Skin epidermis (tissue), 12 donors: Measurements from ENCODE around the gene SLX1A.
"Not testable (repeated sequence)": the region's sequence is repeated elsewhere in the genome, so short reads cannot be mapped to it uniquely, and the experiment has no call there.

Source experiments
- H3K27ac ChIP-seq, 21 experiments: fragments of 200-600 bp; sonication (generic) in 11 of 21; one replicate each; pipeline ENCODE4 v1.5.0; 2020; ENCODE audit warnings: mild to moderate bottlenecking in 3 of 21, inconsistent platforms in 2 of 21, moderate library complexity in 2 of 21
- H3K4me3 ChIP-seq, 7 experiments: fragments of 200-600 bp; sonication (generic) in 2 of 7; one replicate each; pipeline ENCODE4 v1.5.0; 2020; ENCODE audit warnings: inconsistent platforms in 2 of 7, mild to moderate bottlenecking in 2 of 7, moderate library complexity in 1 of 7

The SLX1A gene

DNA sequence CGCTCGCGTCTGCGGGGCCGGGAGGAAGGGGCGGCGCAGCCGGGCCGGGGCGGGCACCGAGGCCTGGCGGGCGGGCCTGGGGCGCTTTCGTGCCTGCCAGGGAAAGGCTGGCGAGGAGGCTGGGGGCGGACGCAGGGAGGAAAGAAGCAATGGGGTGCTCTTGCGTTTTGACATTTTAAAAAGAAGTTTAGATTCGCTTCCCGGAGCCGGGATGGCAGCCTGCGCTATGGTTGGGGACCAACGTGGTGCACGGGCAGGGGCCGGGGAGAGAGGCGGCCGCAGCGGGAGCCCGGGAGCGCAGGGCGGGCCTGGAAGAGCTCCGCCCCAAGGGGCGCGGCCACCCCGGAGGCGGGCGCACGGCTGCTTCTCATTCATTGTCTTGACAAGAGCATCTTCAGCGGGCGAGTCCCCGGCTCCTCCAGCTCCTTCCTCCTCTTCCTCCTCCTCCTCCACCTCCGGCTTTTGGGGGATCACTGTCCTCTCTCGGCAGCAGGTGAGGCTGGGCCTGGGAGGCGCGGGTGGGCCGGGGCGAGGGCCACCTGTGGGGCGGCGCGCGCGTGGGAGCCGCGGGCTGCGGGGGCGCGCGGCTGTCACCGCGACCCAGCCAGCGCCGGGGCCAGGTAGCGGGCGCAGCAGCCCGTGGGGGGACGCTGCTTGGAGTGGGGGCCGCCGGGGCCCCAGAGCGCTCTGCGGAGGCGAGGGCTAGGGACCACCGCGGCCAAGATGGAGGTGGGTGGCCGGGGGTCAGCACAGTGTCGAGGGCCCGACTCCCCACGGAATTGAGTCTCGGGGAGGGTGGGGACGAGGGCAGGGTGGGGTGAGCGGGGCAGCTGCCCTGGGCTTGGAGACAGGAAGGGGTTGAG lies 10.2 kb upstream of the SLX1A start, which contains the start of gene CORO1A:
CORO1A (plus strand) TSS at position 370 of the 863 bp plus-strand sequence. CDS start 1,608 bp downstream, outside the sequence.
- peak within 1 kb of the TSS; percentile 35 to 57 (median 45) for H3K4me3 ChIP-seq
- peak within 1 kb of the TSS; percentile 48 to 98 (median 84) for H3K27ac ChIP-seq

DNA sequence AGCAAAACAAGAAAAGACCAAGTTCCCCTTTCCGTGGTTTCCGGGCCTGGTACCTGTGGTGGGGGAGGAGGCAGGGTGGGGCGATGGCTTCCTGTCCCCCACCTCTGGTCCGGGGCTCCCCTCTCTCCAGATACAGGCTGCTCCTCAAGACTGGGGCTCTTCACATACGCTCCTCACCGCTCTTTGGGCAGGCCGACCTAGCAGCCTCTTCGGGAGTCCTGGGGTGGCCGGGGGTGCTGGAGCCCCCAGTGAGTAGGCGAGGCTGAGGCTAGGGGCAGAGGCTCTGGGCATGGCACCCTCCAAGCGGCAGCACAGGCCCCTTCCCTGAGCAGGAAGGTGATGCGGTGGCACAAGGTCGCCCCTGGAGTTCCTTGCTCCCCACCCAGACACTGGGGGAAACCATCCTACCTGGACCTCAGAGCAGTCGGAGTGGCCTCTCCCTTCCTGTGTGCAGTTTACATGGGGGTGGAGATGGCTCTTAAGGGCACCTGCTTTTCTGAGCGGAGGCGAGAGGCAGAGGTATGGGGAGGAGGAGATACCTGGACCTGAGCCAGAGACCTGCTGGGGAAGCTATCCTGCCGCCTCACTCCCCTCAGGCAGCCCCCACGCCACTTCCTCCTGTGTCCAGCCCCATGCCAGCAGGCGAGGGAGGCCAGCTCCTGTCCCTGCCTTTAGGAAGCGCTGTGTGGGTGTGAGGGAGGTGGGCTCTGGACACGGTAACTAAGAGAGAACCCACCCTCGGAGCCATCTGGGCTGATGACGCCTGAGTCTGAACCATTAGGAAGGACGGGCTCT lies 9.4 kb upstream of the SLX1A start:
- Histone ChIP-seq H3K27ac (peak overlapping the region in 20 of 21 experiments; percentile 48 to 98 (median 85)), H3K4me3 (peak overlapping the region; percentile 35 to 57 (median 45))

DNA sequence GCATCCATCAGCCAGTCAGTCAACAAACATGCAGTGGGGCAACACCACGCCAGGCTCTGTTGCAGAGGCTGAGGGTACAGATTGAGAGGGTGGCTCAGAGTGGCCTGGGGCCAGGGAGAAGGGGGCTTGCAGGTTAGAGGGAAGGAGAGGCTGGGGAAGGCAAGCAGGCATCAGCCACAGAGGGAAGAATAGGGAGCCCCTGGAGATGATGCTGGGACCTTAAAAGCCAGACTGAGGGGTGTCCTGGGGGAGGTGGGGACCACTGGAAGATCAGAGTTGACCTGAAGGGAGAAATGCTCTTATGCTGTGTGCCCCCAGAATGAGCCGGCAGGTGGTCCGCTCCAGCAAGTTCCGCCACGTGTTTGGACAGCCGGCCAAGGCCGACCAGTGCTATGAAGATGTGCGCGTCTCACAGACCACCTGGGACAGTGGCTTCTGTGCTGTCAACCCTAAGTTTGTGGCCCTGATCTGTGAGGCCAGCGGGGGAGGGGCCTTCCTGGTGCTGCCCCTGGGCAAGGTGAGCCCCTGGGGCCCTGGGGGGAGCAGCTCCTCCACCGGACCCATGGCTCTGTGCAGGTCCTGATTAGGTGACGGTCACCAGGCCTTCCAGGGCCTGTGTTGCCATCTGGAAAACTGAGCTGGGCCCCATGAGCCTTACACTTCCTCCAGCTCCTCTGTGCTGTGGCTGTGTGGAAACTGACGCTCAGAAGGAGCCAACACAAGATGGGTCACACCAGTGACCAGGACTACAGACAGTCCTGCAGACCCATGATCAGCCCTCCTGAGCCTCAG lies 8.6 kb upstream of the SLX1A start:
- Histone ChIP-seq H3K27ac (peak overlapping the region in 18 of 21 experiments; percentile 22 to 98 (median 86)), H3K4me3 (peak overlapping the region; percentile 35 to 57 (median 45))

DNA sequence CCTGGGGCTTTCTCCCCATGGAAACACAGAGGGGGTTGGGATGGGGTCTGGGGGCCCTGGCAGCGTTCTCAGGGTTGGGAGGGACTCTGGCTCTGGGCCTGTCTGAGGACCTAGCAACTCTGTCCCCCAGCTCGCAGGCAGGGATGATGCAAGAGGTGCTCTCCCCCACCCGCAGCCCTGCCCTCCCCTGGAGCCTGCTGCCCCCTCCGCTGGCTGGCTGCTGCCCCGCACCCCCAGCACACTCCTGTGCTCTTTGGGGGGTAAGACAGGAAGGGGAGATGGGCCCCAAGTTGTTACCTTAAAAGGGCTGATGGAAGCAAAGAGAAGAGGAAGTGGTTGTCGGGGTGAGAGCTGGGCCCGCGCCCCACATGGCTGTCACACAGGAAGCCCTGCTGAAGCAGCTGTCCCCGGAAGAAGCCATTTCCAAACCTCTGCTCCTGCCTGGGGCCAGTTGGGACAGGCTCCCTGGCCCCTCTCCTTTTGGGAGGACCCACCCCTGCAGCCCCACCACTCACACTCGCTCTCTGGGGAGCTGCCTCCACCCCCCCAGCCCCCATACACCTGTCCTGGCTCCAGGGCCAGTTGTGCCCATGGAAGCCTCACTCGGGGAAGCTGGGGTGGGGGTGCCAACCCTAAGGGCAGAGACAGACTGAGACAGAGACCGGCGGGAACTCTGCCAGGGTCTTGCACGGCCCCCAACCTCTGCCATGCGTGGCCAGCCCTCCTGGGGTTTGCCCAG lies 7.8 kb upstream of the SLX1A start:
- H3K27ac ChIP-seq, result peak overlapping the region in 20 of 21 experiments; percentile 22 to 98 (median 85)

DNA sequence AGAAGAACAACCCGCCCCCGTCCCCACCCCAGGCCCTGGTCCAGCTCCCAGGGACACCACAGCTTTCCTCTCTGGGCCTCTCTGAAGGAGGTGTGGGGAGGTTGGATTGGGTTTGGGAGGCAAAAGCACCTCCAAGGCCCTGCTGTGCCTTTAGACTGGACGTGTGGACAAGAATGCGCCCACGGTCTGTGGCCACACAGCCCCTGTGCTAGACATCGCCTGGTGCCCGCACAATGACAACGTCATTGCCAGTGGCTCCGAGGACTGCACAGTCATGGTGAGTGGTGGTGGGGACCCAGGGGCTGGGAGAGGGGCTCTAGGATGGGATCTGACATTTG lies 7.3 kb upstream of the SLX1A start:
- H3K4me3 ChIP-seq, result peak overlapping the region; percentile 23 to 57 (median 45)

More for the DNA sequence above, 7.8 kb upstream of the SLX1A start:
- peak overlapping the region; percentile 35 to 57 (median 45) for H3K4me3 ChIP-seq

DNA sequence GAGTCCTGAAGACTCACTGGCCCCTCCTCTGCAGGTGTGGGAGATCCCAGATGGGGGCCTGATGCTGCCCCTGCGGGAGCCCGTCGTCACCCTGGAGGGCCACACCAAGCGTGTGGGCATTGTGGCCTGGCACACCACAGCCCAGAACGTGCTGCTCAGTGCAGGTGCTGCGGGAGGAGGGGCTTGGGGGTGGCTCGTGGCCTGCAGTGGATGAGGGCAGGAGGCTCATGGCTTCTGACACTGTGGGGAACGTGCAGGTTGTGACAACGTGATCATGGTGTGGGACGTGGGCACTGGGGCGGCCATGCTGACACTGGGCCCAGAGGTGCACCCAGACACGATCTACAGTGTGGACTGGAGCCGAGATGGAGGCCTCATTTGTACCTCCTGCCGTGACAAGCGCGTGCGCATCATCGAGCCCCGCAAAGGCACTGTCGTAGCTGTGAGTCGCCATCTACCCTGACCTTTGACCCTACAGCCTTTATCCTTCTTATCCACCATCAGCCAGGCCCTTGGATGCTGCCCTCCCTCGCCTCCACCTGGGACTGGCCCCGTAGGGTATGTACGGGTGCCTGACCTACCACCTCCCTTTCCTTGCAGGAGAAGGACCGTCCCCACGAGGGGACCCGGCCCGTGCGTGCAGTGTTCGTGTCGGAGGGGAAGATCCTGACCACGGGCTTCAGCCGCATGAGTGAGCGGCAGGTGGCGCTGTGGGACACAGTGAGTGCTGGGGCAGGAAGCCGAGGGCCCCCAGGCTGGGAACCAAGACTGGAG lies 6.7 kb upstream of the SLX1A start:
- H3K27ac ChIP-seq, result peak overlapping the region in 18 of 21 experiments; percentile 1 to 98 (median 86)
- peak overlapping the region; percentile 23 to 57 (median 45) for H3K4me3 ChIP-seq

More for the DNA sequence above, 7.3 kb upstream of the SLX1A start:
- peak overlapping the region in 20 of 21 experiments; percentile 1 to 98 (median 85) for H3K27ac ChIP-seq

DNA sequence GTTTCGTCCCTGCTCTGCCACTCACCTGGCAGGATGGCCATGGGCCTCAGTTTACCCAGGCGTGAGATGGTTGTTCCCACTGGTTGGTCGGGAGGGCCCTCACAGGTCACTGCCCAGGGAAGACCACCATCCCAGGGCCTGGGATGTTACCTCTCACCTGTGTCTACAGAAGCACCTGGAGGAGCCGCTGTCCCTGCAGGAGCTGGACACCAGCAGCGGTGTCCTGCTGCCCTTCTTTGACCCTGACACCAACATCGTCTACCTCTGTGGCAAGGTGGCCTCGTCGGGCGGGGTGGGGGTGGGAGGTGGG lies 6.2 kb upstream of the SLX1A start:
- Histone ChIP-seq H3K4me3 (peak overlapping the region in 1 of 7 experiments; percentile 57), H3K27ac (peak overlapping the region in 12 of 21 experiments; percentile 1 to 98 (median 90))

DNA sequence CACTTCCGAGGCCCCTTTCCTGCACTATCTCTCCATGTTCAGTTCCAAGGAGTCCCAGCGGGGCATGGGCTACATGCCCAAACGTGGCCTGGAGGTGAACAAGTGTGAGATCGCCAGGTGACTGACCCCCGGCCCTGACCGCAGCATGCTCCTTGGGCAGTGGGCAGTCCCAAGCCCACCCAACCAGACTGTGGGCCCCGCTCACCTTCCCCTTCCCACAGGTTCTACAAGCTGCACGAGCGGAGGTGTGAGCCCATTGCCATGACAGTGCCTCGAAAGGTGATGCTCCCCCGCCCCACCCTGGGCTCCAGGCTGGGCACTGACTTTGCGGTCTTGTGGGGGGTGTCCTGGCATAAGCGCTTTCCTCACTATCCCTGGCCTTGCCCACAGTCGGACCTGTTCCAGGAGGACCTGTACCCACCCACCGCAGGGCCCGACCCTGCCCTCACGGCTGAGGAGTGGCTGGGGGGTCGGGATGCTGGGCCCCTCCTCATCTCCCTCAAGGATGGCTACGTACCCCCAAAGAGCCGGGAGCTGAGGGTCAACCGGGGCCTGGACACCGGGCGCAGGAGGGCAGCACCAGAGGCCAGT lies 5.6 kb upstream of the SLX1A start:
- Histone ChIP-seq H3K4me3 (no peak overlapping the region), H3K27ac (peak overlapping the region in 6 of 21 experiments; percentile 71 to 98 (median 94))

DNA sequence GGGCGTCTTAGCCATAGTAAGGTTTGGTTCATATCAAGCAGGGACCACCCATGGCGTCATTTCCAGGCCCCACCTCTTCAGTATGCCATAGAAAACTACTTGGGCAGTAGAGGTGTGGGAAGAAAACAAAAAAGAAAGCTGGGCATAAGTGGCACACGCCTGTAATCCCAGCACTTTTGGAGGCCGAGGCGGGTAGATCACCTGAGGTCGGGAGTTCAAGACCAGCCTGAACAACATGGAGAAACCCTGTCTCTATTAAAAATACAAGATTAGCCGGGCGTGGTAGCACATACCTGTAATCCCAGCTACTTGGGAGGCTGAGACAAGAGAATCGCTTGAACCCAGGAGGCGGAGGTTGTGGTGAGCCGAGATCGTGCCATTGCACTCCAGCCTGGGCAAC lies 2.5 kb upstream of the SLX1A start:
- H3K4me3 ChIP-seq, H3K27ac ChIP-seq: not testable (repeated sequence)

DNA sequence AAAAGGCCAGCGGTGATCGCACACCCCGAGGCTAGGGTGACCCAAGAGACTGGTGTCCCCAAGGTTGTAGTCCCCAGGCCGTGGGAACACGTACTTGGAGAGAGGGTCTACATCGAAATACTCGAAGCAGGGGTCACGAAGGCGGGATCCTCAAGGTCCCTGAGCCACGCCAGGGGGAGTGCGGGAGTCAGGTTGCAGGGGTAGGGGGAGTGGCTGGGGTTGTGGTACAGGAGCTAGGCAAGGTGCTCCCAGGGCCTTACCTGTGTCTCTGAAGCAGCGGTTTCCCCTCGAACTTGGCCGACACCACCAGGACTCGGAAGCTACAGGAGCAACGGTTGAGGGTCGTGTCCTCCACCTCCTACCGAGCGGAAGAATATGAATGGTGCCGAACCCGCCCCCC lies 577 bp upstream of the SLX1A start:
- not testable (repeated sequence) for H3K4me3 ChIP-seq, H3K27ac ChIP-seq

DNA sequence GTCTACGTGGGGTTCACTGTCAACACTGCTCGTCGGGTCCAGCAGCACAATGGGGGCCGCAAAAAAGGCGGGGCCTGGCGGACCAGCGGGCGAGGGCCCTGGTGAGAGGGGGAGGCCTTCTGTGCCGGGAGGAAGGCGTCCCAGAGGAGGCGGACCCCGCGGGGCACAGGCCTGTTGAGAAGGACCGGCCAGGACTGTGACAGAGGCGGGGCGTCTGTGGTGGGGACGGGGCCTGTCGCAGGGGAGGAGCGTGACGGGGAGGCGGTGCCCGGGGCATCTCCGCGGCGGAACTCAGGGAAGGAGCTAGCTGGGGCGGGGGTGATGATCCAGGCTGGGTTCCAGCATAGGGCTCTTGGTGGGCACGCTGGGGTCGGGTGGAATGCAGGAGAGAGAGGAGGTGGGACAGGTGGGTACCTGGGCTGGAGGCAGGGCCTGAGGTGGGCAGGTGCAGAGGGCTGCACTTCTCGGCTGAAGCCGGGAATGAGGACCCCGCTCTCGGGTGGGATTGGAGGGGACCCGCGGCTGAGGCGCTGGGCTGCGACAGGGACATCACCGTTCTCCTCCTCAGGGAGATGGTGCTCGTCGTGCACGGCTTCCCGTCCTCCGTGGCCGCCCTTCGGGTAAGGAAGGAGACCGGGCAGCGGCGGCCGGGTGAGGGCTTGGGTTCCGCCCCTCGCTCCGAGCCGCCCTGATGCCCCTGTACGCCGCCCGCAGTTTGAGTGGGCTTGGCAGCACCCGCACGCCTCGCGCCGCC lies 674 bp downstream of the SLX1A start:
- Histone ChIP-seq H3K27ac (peak overlapping the region in 1 of 21 experiments; percentile 62), H3K4me3 (peak overlapping the region in 6 of 7 experiments; percentile 13 to 43 (median 36))

DNA sequence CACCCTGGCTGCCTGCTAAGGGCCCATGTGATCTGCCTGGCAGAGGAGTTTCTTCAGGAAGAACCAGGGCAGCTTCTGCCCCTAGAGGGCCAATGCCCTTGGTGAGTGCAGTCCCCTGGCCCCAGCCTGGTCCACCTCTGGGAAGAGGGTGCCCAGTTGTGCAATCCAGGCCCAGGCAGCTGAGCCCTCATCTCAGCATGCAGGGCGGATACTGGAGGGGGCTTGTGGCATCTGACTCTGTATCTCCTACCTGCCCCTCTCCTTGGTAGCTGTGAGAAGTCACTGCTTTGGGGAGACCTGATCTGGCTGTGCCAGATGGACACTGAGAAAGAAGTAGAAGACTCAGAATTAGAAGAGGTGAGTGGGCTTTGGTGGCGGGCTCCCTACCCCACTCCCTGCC lies 3.3 kb downstream of the SLX1A start:
- H3K27ac ChIP-seq, H3K4me3 ChIP-seq: not testable (repeated sequence)

DNA sequence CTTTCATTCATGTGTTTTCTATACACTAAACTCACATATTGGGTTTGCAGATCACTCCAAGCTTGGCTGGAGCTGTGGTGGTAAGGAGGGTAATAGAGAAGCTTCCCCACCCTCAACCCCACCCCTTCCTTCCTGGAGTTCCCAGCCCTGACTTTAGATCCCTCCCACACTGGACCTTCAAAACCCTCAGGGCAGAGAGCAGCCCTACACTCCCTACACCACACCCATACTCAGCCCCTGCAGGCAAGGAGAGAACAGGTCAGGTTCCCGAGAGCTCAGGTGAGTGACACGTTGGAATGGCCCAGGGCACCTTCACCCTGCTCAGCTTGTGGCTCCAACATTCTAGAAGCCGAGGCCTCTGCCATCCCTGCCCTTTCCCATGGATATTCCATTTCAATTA lies 5.4 kb downstream of the SLX1A start, which contains the start of gene SULT1A3:
SULT1A3 (plus strand) TSS at position 207 of the 400 bp plus-strand sequence. CDS start 1,474 bp downstream, outside the sequence.
- not testable (repeated sequence) for H3K4me3 ChIP-seq, H3K27ac ChIP-seq

DNA sequence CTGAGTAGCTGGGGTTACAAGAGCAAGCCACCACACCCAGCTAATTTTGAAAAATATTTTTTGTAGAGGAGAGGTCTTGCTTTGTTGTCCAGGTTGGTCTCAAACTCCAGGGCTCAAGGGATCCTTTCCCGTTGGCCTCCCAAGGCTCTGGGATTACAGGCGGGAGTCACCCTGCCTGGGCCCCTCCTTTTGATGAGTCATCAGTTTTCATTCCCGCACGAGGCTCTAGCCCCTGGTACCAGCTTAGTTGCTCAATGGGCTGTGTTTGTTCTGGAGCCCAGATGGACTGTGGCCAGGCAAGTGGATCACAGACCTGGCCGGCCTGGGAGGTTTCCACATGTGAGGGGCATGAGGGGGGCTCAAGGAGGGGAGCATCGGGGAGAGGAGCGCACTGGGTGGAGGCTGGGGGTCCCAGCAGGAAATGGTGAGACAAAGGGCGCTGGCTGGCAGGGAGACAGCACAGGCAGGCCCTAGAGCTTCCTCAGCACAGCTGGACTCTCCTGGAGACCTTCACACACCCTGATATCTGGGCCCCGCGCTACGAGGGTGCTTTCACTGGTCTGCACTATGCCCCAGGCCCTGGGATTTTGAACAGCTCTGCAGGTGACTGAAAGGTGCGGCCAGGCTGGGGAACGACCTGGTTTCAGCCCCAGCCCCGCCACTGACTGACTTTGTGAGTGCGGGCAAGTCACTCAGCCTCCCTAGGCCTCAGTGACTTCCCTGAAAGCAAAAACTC lies 6.1 kb downstream of the SLX1A start:
- not testable (repeated sequence) for H3K27ac ChIP-seq, H3K4me3 ChIP-seq

DNA sequence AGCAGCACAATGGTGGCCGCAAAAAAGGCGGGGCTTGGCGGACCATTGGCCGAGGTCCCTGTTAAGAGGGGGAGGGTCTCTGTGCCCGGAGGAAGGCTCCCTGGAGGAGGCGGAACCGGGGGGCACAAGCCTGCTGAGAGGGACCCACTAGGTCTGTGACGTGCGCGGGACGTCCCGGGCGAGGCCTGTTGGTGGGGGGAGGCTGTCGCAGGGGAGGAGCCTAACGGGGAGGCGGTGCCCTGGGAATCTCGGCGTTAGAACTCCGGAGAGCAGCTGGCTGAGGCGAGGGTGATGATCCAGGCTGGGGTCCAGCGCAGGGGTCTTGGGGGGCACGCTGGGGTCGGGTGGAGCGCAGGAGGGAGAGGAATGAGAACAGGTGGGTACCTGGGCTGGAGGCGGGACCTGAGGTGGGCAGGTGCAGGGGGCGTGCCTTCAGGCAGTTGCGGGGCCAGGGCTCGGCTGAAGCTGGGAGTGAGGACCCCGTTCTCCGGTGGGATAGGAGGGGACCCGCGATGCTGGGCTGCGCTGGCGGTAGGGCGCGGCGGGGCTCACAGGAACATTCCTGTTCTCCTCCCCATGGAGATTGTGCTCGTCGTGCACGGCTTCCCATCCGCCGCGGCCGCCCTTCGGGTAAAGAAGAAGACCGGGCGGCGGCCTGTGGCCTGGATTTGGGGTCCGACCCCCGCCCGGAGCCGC lies 12.0 kb downstream of the SLX1A start:
- not testable (repeated sequence) for H3K27ac ChIP-seq

DNA sequence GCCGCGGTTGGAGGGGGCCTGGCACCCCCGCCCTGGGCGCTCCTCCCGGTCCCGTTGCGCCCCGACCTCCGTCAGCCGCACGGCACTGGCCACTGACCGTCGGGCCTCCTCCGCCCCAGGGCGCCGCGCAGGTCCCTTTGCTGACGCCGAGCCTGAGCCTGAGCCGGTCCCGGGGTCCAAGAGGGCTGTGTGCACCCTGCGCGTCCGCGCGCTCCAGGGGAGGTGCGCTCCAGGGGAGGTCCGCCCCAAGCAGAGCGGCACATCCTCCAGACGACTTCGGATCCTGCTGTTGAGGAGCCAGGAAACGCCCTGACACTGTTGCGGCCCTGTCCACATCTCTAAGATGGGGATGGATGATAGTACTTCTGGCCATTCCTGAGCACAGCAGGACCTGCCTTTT lies 12.6 kb downstream of the SLX1A start:
- peak overlapping the region; percentile 30 to 49 (median 33) for H3K4me3 ChIP-seq
- H3K27ac ChIP-seq, result not testable (repeated sequence)

More for the DNA sequence above, 12.0 kb downstream of the SLX1A start:
- H3K4me3 ChIP-seq, result peak overlapping the region; percentile 30 to 49 (median 33)
